ENCODE results near the gene NOS1AP.

- TF ChIP-seq POLR2A (IDR thresholded peaks at IDR 0.05; ENCODE audit: low read depth), result no peak
- no peak for TF ChIP-seq CTCF (IDR thresholded peaks at IDR 0.05)
These were observed 302.9 kb downstream of the NOS1AP start for GRCh38 chr1:162372159-162373071.

Data from esophagus muscularis mucosa (tissue), 3 donors.